HG02678 (cell line): ENCODE data around the gene AACS.

ENCODE experiments used
- ATAC-seq: cut with Tn5 transposase; IDR thresholded peaks from one replicate; pipeline ENCODE4 v1.9.1; 2021; ENCODE audit warnings: mild to moderate bottlenecking, moderate library complexity; ENCODE audit not compliant: unreplicated experiment

The AACS gene

DNA sequence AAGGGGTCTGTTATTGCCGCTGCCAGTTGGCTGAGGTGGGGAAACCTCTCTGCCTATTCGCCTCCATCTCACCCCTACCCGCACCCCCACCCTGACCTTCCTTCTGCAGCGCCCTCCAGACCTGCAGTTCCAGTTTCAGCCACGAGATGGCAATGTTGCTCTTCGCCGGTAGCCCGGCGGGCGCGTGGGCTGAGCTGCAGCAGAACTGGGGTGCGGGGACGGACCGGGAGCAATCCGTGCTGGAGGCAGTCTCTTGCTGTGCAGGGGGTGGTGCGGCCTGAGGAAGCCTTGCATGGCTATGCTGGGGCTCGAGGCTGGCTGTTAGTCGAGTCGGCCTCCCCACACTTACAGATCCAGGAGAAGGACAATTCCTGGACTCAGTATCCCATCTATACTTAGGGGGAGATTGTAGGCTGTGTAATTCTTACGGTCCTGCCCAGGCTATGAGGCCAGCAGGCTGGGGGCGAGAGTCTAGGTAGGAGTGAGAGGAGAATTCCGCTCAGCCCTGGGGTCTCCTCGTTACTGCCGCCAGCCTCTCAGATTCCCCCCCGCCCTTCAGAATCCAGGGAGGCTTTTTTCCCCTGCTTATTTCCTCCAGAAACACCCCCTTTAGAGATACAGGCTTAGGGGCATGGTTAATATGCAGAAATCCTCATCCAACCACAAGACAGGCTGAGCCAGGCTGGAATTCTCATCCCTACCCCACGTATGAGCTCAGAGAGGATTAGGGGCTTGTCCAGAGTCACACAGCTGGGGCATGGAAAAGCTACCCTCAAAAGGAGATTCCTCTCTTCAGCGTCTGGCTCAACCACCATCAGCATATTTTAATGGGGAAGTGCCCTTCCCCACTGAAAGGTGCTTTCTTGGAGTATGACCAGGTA is 118.2 kb downstream of the AACS start:
- ATAC-seq = peak; percentile 71

DNA sequence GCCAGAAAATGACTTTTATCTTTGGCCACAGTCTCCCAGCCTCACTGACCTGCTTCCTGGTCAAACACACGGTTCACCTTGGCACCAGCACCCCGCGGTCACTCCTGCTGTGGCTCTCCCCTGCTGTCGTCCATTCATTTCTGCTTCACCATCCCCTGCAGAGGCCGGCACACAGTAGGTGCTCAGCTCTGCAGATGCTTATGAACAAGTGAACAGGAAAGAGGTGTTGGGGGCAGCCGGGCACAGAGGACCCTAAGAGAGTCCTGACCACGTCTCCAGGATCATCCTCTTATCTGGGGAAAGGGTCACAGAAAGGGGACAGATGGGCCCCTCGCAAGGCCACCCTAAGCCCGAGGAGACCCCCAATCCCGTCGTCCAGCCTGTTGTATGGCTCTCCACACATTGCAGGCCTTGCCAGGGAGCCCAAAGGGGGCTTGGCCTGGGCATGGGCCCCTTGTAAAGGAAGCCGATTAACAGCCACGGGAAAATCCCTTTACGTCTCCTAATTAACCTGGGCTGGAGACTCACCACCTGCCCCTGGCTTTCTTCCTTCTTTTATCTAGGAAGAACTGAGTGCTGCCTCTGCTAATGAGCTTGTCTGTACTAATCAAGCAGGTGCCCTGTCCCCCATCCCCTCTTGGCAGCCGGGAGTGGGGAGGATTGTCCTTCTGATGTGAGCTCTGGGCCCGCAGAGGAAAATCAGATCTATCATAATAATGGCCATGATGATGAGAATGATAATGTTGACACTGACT is 119.2 kb downstream of the AACS start:
- no peak for ATAC-seq

- no peak for ATAC-seq
Measured at GRCh38 chr12:125185311-125185739, 120.1 kb downstream of the AACS start.

DNA sequence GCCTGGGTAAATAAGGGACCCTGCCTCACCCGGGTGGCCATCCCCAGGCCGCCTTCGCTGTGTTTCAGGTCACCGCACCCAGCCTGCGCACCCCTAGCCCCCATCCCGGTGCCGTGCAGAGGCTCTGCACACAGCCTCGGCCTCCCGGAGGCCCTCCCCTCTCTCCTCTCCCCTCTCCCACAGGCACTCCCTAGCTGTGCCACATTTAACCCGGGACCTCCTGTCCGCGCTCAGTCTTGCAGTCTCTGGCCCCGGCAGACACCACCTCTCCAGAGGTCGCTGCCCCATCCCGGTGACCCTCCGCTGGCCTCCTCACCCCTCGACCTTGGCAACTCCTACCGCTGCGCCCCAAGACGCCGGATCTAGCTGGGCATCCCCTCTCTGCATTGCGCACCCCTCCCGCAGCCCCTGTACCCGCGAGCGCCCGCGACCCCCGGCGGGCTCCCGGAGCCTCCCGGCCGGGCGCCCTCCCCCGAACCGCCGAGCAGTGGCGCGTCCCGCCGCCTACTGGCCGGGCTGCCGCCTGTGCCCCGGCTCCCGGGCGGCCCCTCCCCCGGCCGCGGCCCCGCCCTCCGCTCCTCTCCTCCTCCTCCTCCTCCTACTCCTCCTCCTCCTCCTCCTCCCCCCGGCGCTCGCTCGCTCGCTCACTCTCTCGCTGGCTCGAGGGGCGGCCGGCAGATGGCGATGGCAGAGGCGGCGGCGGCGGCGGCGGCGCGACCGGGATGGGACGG is 120.7 kb downstream of the AACS start, which contains the start of gene TMEM132B:
Gene TMEM132B, plus strand, starts transcription at position 647 of the 731 bp plus-strand sequence.
- peak; percentile 63 for ATAC-seq

GRCh38 chr12:125186471-125187147 is 121.4 kb downstream of the AACS start:
- peak; percentile 20 for ATAC-seq

DNA sequence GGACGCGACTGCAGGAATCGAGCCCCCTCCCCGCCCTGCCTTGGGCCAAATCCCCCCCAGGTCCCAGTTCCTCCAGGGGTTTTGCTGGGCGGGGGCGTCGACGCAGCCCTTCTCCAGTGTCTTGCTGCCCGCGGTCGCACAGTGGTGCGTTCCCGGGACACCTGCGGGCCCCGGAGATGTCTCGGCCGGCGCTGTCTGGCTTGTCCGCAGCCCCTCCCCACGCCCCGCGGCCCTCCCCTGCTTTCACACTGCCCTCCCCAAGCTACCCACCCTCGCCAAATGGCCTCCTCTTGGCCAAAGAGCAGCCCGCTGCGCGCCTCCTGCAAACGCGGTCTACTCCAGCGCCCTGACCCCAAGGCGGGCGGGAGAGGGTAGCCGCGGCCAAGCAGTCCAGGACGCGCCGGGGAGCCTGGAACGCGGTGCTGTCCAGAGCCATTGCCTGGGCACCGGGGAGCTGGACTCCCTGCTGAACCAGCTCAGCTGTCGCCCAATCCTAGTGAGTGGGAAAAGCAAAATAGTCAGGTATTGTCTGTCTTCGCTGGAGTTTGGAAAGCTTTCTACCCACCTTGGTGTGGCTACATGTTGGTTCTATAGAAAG is 122.0 kb downstream of the AACS start:
- ATAC-seq = no peak

- ATAC-seq = no peak
Measured at GRCh38 chr12:125187780-125188741, 122.8 kb downstream of the AACS start.

DNA sequence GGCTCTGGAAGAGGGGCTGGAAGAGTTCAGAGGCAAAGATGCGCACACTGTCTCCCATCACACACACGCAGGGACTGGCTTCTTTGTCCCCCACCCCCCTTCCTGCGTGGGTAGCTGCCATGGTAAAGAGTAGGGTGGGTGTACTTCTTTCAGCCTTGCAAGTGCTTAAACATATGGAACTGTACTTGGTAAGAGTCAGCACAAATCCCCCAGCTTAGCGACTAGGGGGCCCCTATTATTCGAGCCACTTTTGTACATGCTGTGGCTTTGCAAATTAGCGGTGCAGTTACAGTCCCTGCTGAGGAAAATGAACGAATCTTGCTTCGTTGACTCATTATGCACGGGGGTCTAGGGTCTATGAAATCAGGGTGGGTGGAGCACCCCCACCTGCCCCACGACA is 123.8 kb downstream of the AACS start:
- no peak for ATAC-seq

- ATAC-seq = no peak
Measured at GRCh38 chr12:125189502-125189901, 124.3 kb downstream of the AACS start.

GRCh38 chr12:125191361-125192087 is 126.3 kb downstream of the AACS start:
- no peak for ATAC-seq

DNA sequence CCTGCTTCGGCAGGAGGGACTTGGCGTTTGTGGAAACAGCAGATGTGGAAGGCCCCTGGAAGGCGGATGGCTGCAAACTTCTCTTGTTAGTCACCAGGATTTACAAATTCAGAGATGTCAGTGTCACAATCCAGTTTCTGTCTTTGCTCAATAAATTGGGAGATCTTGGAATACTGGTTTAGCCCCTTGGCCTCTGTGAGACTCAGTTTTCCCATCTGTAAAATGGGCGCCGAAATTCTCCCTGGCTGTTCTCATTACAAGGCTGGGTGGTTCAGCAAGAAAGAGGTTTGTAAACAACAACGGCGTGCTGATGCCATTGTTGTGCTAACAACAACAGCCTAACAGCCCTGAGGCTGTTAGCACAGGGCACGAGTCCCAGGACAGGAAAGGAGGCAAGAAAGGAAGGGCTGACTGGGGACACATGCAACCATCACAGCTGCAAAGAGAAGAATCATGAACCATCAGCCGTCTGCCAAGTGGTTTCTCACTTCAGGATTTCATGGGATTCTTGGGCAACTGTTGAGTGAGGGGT is 127.5 kb downstream of the AACS start:
- no peak for ATAC-seq
